ENCODE data around the gene PATL2.

GRCh38 chr15:44675911-44676310 is 35.2 kb downstream of the PATL2 start:
- TF ChIP-seq CTCF (IDR thresholded peaks at IDR 0.05) (no peak), EZH2phosphoT487 (IDR thresholded peaks at IDR 0.05) (no peak), EZH2 (IDR thresholded peaks at IDR 0.05) (no peak)
